GM19438 (cell line): ENCODE data around the gene NDUFA13.

Experiments used
- ATAC-seq: cut with Tn5 transposase; IDR thresholded peaks from one replicate; pipeline ENCODE4 v1.9.1; 2021; ENCODE audit warnings: low read depth; ENCODE audit not compliant: unreplicated experiment

NDUFA13 gene

DNA sequence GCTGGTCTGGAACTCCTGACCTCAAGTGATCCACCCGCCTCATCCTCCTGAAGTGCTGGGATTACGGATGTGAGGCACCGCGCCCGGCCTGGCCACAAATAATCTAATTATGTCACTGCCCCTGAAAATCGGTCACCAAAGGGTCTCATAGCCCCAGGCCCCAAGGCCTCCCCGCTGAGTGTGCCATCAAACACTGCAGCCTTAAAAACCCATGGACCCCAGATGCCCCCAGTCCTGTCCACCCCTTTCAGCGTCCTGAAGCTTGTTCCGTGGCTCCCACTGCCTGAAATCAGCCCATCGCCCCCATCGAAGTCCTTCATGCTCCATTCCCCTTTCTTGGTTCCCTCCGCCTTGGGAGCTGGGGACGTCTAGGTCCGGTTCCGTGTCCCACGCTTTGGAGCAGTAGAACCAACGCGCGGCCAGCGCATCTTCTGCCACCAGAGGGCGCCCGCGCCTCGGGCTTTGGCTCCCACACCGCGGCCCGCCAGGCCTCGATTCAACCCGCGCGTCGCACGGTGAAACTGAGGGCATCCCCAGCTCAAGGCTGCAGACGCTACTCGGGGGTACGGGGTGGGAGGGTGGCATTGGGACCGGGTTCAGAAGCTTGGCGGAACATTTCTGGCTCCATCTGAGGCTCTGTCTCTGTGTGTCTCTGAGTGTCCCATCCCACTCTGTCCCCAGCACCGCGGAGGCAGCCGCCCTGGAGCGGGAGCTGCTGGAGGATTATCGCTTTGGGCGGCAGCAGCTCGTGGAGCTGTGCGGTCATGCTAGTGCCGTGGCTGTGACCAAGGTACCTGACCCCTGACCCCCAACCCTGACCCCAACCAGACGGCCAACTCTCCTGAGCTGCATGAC, 16.2 kb downstream of the NDUFA13 start:
- ATAC-seq = no peak

DNA sequence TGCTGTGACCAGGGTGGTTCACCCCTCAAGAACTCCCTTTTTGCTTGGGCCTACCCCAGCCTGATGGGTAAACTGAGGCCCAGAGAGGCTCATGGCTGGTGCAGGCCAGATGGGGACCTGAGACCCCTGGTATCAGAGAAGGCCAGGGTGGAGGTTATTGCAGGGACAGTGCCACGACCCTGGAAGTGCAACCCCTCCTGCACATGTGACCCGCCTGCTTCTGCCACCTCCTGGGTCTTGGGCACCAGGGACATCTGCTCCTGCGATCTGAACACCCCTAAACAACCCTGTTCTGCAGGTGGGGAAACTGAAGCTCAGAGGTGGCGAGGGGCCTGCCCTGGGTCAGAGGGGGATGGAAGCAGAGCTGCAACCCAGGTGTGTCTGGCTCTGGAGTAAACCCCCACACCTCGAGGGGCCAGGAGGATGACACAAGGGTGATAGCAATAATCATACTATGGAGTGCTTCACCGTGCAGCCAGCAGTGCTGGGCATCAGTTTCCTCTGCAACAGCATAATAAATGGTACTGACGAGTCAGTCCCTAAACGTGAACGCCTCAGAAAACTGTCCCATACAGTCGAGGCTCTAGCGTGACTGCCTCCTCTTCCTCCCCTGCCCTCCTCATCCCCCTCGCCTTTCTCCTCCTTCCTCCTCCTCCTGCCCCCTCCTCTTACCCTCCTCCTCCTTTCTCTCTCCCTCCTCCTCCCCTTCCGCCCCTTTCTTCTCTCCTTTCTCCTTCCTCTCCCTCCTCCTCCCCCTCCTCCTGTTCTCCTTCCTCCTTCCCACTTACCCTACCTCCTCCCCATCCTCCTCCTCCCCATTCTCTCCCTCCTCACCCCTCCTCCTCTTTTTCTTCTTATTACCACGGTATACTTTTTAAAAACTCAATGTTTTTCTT, 17.0 kb downstream of the NDUFA13 start:
- ATAC-seq = no peak

DNA sequence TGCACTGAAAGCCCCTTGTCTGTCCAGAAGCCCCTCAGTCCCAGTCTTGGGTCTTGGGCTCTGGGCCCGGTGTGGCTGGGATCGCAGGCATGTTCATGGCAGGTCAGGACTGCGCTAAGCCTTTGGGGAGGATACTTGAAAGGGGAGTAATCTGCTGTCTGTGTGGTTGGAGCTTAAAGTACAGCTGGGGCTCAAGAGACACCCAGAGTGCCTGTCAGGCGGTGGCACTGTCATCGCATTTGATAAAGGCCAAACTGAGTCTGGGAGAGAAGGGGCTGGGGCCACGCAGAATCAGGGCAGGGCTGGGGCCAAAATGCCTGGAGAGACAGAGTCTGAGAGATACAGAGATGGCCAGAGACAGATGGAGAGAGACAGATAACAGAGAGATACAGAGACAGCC, 17.8 kb downstream of the NDUFA13 start:
- no peak for ATAC-seq

DNA sequence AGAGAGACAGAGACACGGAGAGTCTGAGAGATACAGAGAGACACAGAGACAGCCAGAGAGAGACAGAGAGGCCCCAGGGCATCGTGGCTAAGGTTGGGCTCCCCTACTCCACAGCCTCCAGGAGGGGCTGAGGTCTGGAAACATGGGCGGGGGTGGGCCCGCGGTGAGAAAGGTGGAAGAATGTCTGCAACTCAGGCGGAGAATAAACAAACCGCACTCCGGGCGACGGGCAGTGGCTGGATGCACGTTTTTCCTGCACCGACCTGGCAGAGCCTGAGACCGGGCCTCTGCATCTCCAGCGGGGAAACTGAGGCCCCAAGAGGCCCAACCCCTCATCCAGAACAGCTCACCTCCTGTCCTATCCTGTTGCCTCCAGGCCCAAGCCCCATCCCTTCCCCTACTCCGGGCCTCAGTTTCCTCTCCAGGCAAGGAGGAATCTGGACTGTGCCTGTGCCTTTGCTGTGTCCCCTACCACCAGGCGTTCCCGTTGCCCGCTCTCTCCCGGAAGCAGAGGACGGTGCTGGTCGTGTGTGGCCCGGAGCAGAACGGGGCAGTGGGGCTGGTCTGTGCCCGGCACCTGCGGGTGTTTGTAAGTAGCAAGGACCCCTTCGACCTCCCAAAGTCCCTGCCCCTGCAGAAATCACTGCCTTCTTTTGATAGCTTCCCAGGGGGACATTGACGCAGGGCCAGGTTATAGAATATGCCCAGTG, 18.7 kb downstream of the NDUFA13 start:
- no peak for ATAC-seq

DNA sequence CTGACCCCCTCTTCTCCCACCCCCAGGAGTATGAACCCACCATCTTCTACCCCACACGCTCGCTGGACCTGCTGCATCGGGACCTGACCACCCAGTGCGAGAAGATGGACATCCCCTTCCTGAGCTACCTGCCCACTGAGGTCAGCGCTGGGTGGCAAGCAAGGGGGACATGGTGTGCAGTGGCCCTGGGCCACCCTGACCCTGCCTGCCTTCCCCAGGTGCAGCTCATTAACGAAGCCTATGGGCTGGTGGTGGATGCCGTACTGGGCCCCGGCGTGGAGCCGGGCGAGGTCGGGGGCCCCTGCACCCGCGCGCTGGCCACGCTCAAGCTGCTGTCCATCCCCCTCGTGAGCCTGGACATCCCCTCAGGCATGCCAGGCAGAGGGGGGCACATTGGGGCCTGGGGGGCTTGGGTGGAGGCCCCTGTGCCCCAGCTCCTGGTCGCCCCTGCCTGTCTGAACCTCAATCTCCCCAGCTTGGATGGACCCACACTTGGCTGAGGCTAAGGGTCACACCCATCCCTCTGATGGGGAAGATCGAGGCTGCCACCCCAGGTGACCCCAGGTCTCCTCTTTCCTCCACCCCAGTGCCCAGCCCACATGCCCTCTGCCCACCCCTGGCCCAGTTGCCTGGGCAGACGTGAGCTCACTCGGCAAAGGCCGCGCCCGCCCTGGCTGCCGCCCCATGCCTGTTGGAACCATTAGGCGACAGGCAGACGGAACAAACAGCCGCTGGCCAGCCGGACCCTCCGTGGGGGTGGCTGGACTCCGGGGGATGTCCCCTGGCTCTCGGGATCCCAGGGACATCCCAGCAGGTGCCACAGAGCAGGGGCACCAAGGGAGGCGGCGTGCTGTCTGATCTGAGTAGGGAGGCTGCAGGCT, 19.5 kb downstream of the NDUFA13 start:
- no peak for ATAC-seq

DNA sequence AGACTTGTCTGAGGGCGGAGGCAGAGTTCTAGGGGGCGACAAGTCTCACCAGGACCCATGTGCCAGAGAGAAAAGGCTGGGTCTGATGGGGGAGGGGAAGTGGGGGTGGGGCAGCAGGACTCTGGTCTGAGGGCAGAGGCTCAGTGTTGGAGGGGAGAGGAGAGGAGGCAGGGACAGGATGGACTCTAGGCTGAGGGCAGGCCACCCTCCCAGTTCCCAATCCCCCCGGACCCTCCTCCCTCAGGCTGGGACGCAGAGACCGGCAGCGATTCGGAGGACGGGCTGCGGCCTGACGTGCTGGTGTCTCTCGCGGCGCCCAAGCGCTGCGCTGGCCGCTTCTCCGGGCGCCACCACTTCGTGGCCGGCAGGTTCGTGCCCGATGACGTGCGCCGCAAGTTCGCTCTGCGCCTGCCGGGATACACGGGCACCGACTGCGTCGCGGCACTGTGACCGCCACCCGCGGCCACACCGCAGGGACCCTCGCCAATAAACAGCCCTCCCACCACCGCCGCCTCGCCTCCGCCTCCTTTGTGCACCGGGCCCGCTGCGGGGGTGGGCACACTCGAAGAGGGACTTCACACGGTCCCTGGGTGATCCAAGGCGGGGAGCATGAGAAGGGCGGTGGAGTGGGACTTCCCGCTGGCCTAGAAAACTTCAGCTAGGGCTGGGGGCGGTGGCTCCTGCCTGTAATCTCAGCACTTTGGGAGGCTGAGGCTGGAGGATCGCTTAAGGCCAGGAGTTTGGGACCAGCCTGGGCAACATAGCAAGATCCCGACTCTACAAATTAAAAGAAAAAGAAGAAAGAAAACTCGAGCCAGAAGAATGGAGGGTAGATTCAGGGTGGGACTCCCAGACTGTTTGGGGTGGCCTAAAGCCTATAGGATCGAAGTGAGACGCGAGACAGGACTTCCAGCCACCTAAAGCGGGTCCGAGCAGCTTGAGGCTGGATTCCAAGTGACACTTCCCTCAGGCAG, 21.3 kb downstream of the NDUFA13 start:
- no peak for ATAC-seq

DNA sequence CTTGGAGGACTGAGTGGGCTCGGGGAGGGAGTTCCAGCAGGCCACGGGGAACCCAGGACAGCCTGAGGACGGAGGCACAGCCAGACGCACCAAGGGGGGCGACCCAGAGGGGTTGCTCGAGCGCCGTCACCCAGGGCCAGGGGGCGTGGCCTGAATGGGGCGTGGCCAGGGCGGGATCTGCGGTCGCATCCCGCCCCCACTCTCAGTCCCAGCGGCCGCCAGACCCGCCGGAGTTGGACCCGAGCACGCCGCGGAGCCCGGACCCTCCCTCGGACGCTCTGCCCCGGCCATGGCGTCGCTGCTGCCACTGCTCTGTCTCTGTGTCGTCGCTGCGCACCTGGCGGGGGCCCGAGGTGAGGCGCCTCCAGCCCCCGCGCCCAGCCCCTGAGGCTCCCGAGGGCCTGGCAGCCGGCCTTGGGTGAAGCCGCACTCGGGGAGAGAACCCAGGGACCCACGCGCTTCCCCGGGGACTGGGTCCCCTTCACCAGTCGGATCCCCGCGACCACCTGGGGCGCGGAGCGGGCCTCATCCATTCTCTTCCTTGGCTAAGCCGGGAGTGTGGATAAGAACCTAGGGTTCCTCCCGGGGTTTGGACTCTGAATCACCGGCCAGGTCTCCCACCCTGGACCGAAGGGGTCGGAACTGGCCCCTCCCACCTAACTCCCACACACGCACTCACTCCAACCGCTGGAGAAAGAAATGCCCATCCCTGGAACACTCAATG, 22.2 kb downstream of the NDUFA13 start, which contains the start of gene CILP2:
Gene CILP2 (plus strand): TSS at position 205 of the 724 bp plus-strand sequence. CDS start 85 bp downstream, at position 290.
- no peak for ATAC-seq

DNA sequence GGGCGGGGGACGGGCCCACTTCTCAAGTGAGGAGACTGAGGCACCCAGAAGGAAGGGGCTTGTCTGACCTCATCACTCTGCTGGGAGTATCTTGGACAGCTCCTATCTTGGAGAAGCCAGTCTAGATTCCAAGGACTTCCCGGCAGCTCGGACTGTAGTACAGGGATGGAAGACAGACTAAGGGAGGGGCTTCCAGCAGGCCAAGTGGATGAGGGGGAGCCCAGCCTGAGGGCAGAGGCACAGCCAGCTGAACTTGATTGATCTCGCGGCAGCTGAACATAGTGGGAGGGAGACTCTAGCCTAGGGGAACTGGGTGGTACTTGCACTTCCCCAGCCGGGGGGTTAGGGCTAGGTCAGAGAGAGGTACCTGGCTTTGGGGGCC, 22.8 kb downstream of the NDUFA13 start:
- ATAC-seq = no peak

DNA sequence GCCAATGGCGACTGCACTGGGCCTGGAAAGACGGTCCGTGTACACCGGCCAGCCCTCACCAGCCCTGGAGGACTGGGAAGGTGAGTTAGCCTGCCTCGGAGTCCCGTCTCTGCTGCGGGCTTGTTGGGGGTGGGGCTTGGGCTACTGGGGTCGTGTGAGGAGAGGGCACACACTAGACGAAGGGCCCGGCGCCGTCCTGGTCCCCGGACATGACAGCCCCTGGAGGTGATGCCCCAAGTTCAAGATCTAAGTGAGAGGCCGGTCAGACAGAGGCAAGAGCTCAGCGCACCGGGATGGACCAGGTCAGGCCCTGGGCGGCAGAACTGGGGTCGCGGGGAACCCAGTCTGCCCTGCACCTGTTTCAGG, 23.7 kb downstream of the NDUFA13 start:
- no peak for ATAC-seq

DNA sequence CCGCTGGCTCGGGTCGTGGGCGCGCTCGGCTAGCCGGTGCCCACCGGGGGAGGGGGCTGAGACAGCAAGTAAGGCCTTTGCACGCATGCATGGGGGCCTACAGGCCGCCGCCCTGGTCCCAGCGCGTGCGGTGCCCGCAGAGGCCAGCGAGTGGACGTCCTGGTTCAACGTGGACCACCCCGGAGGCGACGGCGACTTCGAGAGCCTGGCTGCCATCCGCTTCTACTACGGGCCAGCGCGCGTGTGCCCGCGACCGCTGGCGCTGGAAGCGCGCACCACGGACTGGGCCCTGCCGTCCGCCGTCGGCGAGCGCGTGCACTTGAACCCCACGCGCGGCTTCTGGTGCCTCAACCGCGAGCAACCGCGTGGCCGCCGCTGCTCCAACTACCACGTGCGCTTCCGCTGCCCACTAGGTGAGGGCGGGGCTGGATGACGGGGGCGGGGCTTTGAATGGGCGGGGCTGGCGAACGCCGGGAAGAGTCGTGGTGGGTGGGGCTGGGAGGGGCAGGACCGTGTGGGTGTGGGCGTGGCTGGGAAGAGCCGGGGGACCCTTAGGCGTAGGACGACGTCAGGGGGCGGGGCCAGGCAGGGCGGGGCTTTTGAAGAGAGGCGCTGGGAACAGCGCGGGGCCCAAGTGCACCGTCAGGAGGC, 24.2 kb downstream of the NDUFA13 start:
- no peak for ATAC-seq

DNA sequence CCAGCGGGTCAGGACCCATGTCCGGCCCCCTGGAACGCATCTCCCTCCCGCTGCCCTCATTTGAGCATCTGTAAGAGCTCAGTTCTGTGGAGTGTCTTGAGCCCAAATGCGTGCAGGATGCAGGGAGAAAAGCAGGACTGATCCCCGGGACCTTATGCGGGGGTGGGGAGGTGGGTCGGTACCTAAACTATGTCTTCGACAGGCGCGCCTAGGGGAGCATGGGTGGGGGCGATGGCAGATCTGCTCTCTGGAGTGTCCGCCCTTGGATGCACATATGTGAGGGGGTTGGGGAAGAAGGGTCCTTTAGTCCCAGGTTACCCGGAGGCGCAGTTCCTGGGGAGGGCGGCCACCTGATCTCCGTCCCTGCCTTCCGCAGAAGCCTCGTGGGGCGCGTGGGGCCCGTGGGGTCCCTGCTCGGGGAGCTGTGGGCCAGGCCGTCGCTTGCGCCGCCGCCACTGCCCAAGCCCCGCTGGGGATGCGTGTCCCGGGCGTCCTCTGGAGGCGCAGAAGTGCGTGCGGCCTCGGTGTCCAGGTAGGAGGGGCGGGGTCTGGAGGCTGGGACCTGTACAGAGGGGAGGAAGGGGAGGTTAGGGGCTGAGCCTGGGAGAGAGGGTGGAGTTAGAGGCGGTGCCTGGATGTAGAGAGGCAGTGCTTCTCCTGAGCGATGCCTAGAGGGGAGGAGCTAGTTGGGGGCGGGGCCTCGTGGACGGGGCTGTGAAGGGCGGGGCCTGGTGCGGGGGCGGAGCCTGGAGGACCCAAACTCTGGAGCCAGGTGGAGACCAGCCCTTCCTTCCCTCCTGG, 24.9 kb downstream of the NDUFA13 start:
- ATAC-seq = peak; percentile 80

DNA sequence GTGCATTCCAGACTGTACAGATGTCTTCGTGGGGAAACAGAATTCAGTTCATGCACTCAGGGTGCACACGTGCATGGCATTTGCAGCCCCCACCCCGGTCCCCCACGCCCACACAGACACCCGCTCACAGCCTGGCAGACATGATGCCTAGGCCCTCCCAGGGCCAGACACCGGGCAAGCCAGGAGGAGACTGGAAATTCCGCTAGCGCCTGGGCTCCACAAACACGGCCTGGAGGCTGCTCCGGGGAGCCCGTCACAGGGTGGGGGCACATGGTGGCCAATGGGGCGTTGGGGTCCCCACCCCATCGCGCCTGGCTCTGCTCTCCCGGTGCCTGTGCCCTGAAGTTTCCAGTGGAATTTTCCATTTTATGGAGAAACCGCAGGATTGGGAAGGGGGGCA, 25.6 kb downstream of the NDUFA13 start:
- ATAC-seq = no peak

DNA sequence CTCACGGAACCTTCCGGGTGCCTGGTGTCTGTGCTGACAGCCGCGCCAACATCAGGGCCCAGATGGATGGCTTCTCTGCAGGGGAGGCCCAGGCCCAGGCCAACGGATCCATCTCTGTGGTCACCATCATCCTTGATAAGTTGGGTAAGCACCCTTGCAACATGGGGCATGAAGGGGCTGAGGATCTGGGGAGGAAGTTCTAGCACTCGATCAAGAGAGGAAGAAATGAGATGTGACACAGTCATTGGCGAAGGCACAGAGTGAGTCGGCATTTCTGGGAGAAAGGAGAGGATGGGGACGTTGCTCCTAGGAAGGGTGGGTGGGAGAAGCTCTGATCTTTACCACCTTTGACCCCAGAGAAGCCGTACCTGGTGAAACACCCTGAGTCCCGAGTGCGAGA, 26.5 kb downstream of the NDUFA13 start:
- no peak for ATAC-seq

DNA sequence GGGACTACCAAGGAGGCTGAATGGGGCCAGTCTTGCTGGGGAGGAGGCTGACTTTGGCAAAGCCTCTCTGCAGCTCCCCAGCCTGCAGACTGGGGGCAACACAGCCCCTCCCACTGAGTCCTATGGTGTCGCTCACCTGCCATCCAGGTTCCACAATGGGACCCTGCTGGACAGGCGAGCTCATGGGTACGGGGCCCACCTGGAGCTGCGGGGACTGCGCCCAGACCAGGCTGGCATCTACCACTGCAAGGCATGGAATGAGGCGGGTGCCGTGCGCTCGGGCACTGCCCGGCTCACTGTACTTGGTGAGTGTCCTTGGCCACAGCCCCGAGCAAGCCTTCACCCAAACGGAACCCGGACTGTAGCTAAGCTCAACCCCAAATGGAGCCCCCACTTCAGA, 27.1 kb downstream of the NDUFA13 start:
- ATAC-seq = no peak

DNA sequence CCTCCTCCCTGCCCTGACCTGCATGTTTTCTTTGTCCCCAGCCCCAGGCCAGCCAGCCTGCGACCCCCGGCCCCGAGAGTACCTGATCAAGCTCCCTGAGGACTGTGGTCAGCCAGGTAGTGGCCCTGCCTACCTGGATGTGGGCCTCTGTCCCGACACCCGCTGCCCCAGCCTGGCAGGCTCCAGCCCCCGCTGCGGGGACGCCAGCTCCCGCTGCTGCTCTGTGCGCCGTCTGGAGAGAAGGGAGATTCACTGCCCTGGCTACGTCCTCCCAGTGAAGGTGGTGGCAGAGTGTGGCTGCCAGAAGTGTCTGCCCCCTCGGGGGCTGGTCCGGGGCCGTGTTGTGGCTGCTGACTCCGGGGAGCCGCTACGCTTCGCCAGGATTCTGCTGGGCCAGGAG, 27.6 kb downstream of the NDUFA13 start:
- ATAC-seq = no peak

DNA sequence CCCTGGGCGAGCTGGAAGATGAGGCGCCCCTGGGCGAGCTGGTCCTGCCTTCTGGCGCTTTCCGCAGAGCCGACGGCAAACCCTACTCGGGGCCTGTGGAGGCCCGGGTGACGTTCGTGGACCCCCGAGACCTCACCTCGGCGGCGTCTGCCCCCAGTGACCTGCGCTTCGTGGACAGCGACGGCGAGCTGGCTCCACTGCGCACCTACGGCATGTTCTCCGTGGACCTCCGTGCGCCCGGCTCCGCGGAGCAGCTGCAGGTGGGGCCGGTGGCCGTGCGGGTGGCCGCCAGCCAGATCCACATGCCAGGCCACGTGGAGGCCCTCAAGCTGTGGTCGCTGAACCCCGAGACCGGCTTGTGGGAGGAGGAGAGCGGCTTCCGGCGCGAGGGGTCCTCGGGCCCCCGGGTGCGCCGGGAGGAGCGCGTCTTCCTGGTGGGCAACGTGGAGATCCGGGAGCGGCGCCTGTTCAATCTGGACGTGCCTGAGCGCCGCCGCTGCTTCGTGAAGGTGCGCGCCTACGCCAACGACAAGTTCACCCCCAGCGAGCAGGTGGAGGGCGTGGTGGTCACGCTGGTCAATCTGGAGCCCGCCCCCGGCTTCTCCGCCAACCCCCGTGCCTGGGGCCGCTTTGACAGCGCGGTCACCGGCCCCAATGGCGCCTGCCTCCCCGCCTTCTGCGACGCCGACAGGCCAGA, 28.4 kb downstream of the NDUFA13 start:
- no peak for ATAC-seq
